Trophoblast cell (in vitro differentiated cells and primary cell): ENCODE results near the gene AVPI1.

Source experiments
- DNase-seq, 2 donors: peaks; one replicate each; pipeline ENCODE4 v3.0.0-alpha.2; 2016
- H2AFZ ChIP-seq: 2 replicates; pipeline ENCODE4 v1.6.1; 2013; ENCODE audit warnings: low read length, moderate library complexity, mild to moderate bottlenecking; ENCODE audit not compliant: insufficient read depth, poor library complexity
- H2AK5ac ChIP-seq: 2 replicates; pipeline ENCODE4 v1.6.1; 2013; ENCODE audit warnings: mild to moderate bottlenecking, low read length
- H2BK120ac ChIP-seq: 2 replicates; pipeline ENCODE4 v1.6.1; 2013; ENCODE audit warnings: low read length, mild to moderate bottlenecking, moderate library complexity; ENCODE audit not compliant: insufficient read depth, poor library complexity
- H2BK12ac ChIP-seq: 2 replicates; pipeline ENCODE4 v1.6.1; 2013; ENCODE audit warnings: mild to moderate bottlenecking, low read length, moderate library complexity
- H2BK5ac ChIP-seq: 2 replicates; pipeline ENCODE4 v1.6.1; 2013; ENCODE audit warnings: low read length, low read depth, moderate library complexity, mild to moderate bottlenecking; ENCODE audit not compliant: poor library complexity
- H3K14ac ChIP-seq: 2 replicates; pipeline ENCODE4 v1.6.1; 2013; ENCODE audit warnings: mild to moderate bottlenecking, low read length
- H3K18ac ChIP-seq: 2 replicates; pipeline ENCODE4 v1.6.1; 2013; ENCODE audit warnings: mild to moderate bottlenecking, low read length
- H3K23ac ChIP-seq: 2 replicates; pipeline ENCODE4 v1.6.1; 2013; ENCODE audit warnings: low read length
- H3K27ac ChIP-seq: 2 replicates; pipeline ENCODE4 v1.5.1; 2013; ENCODE audit warnings: low read depth, mild to moderate bottlenecking, inconsistent platforms, low read length, moderate library complexity
- H3K27me3 ChIP-seq: 2 replicates; pipeline ENCODE4 v1.6.1; 2013; ENCODE audit warnings: inconsistent platforms, mild to moderate bottlenecking, low read length, moderate library complexity; ENCODE audit not compliant: insufficient read depth
- H3K36me3 ChIP-seq, 2 experiments: 1 replicate in 1 of 2; 2 replicates in 1 of 2; pipeline ENCODE4 v1.6.1; 2013; ENCODE audit warnings: low read length in 2 of 2, mild to moderate bottlenecking in 2 of 2, moderate library complexity in 1 of 2; ENCODE audit not compliant: insufficient read depth in 2 of 2, control insufficient read depth in 1 of 2
- H3K4ac ChIP-seq: 2 replicates; pipeline ENCODE4 v1.6.1; 2013; ENCODE audit warnings: low read depth, mild to moderate bottlenecking, low read length, moderate library complexity
- H3K4me1 ChIP-seq, 2 experiments: 1 replicate in 1 of 2; 2 replicates in 1 of 2; pipeline ENCODE4 v1.6.1; 2013; ENCODE audit warnings: low read length in 2 of 2, mild to moderate bottlenecking in 2 of 2, moderate library complexity in 1 of 2; ENCODE audit not compliant: insufficient read depth in 2 of 2, control insufficient read depth in 1 of 2
- H3K4me2 ChIP-seq: 2 replicates; pipeline ENCODE4 v1.6.1; 2013; ENCODE audit warnings: inconsistent platforms, mild to moderate bottlenecking, low read length, moderate library complexity
- H3K4me3 ChIP-seq: 2 replicates; pipeline ENCODE4 v1.5.1; 2013; ENCODE audit warnings: mild to moderate bottlenecking, low read depth, low read length, inconsistent platforms
- H3K79me1 ChIP-seq: one replicate; pipeline ENCODE4 v1.6.1; 2013; ENCODE audit warnings: low read length
- H3K79me2 ChIP-seq: 2 replicates; pipeline ENCODE4 v1.6.1; 2013; ENCODE audit warnings: low read length, mild to moderate bottlenecking; ENCODE audit not compliant: control insufficient read depth, insufficient read depth, poor library complexity
- H3K9ac ChIP-seq: 2 replicates; pipeline ENCODE4 v1.6.1; 2013; ENCODE audit warnings: mild to moderate bottlenecking, low read length
- H3K9me3 ChIP-seq: 2 replicates; pipeline ENCODE4 v1.6.1; 2013; ENCODE audit warnings: low read depth, mild to moderate bottlenecking, control low read depth, inconsistent platforms, low read length; ENCODE audit not compliant: insufficient read depth
- H4K12ac ChIP-seq: 2 replicates; pipeline ENCODE4 v1.6.1; 2013; ENCODE audit warnings: low read depth, mild to moderate bottlenecking, low read length, moderate library complexity
- H4K8ac ChIP-seq: 2 replicates; pipeline ENCODE4 v1.6.1; 2013; ENCODE audit warnings: low read depth, mild to moderate bottlenecking, low read length, moderate library complexity
- H4K91ac ChIP-seq: one replicate; pipeline ENCODE4 v1.6.1; 2013; ENCODE audit warnings: low read depth, mild to moderate bottlenecking, low read length, moderate library complexity
- WGBS: extraction: QIAGEN DNeasy Blood & Tissue Kit; methylation state at CpG from one replicate; pipeline ENCODE4 v1.1.7; 2013; ENCODE audit warnings: missing lambda C conversion rate; ENCODE audit not compliant: insufficient read length, insufficient coverage; ENCODE audit errors: extremely low coverage; 5-methylcytosine and 5-hydroxymethylcytosine counted together

Gene AVPI1

DNA sequence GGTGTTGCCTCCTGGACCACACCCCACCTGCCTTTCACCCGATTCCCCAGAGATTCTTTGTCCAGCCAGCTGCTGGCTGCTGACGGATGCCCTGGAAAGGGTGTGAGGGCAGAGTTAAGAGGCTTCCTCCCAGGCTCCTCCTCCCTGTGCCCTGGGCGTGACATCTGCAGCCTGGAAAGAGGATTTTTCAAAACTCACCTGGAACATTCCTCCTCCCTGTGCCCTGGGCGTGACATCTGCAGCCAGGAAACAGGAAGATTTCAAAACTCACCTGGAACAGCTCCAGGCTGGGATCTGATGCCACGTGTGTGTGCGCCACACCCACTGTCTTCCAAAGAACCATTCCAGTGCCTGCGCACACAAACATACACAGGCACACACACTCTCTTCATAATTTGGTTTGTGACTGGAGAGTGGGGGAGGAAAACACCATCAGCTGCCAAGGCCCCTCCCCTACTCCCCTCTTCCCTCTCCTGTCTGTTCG lies 31.7 kb upstream of the AVPI1 start:
- H3K36me3 ChIP-seq, result peaks cover 10 to 14% of the 10 kb centered on the region in 2 experiments
- WGBS, result no CpG with 5 or more reads among the region's 8 CpGs

GRCh38 chr10:97718178-97718577 lies 31.1 kb upstream of the AVPI1 start:
- no peak overlapping the region for H3K18ac ChIP-seq
- H3K4me3 ChIP-seq, result no peak overlapping the region
- H3K27me3 ChIP-seq, result no peaks in the 10 kb centered on the region
- H2AFZ ChIP-seq, result no peak overlapping the region
- no peak overlapping the region for H3K14ac ChIP-seq
- no peak overlapping the region for H3K9ac ChIP-seq
- peaks cover 10 to 14% of the 10 kb centered on the region in 2 experiments for H3K36me3 ChIP-seq
- peaks cover 11% of the 10 kb centered on the region for H3K79me1 ChIP-seq
- H3K23ac ChIP-seq, result no peak overlapping the region
- H2AK5ac ChIP-seq, result no peak overlapping the region
- H3K4me2 ChIP-seq, result no peak overlapping the region
- H2BK12ac ChIP-seq, result no peak overlapping the region
- no peak overlapping the region for H4K12ac ChIP-seq
- peaks cover 10% of the 10 kb centered on the region for H3K79me2 ChIP-seq
- H2BK5ac ChIP-seq, result no peak overlapping the region
- H3K4me1 ChIP-seq, result peaks cover 7 to 24% of the 10 kb centered on the region in 2 experiments
- H4K91ac ChIP-seq, result no peak overlapping the region
- no peak overlapping the region for H3K4ac ChIP-seq
- no peaks in the 10 kb centered on the region for H3K9me3 ChIP-seq
- H4K8ac ChIP-seq, result no peak overlapping the region
- DNase-seq, result peak; percentile 46 to 66
- H2BK120ac ChIP-seq, result no peak overlapping the region
- WGBS, result no CpG with 5 or more reads among the region's 6 CpGs
- no peak overlapping the region for H3K27ac ChIP-seq

More for the DNA sequence above, 31.7 kb upstream of the AVPI1 start:
- Histone ChIP-seq H2BK120ac (no peak overlapping the region), H3K4me2 (no peak overlapping the region), H3K4me3 (peak overlapping the region; percentile 16), H3K23ac (no peak overlapping the region), H3K27ac (no peak overlapping the region), H2AFZ (no peak overlapping the region), H3K14ac (no peak overlapping the region), H2BK12ac (no peak overlapping the region), H3K9ac (no peak overlapping the region), H4K8ac (no peak overlapping the region), H3K9me3 (no peaks in the 10 kb centered on the region), H2BK5ac (no peak overlapping the region), H3K79me2 (peaks cover 8% of the 10 kb centered on the region), H3K27me3 (no peaks in the 10 kb centered on the region), H4K12ac (no peak overlapping the region), H3K4me1 (peaks cover 6 to 22% of the 10 kb centered on the region in 2 experiments), H3K79me1 (peaks cover 9% of the 10 kb centered on the region), H4K91ac (no peak overlapping the region), H3K4ac (no peak overlapping the region), H3K18ac (no peak overlapping the region), H2AK5ac (no peak overlapping the region)
- peak; percentile 98 to 100 for DNase-seq

- no peak overlapping the region for H2BK120ac ChIP-seq
- WGBS, result no CpG with 5 or more reads among the region's 7 CpGs
- peaks cover 12% of the 10 kb centered on the region for H3K79me2 ChIP-seq
- no peak overlapping the region for H3K4me2 ChIP-seq
- no peak overlapping the region for H3K4ac ChIP-seq
- peaks cover 10 to 14% of the 10 kb centered on the region in 2 experiments for H3K36me3 ChIP-seq
- H3K9me3 ChIP-seq, result no peaks in the 10 kb centered on the region
- no peak overlapping the region for H3K4me3 ChIP-seq
- peaks cover 11 to 27% of the 10 kb centered on the region in 2 experiments for H3K4me1 ChIP-seq
- H4K91ac ChIP-seq, result no peak overlapping the region
- H3K14ac ChIP-seq, result no peak overlapping the region
- H2AFZ ChIP-seq, result no peak overlapping the region
- H2BK12ac ChIP-seq, result no peak overlapping the region
- H4K8ac ChIP-seq, result no peak overlapping the region
- no peaks in the 10 kb centered on the region for H3K27me3 ChIP-seq
- no peak overlapping the region for H3K9ac ChIP-seq
- no peak overlapping the region for H3K23ac ChIP-seq
- no peak overlapping the region for H2BK5ac ChIP-seq
- peak in 1 of 2 donors; percentile 45 for DNase-seq
- no peak overlapping the region for H3K27ac ChIP-seq
- no peak overlapping the region for H4K12ac ChIP-seq
- H3K79me1 ChIP-seq, result peaks cover 14% of the 10 kb centered on the region
- H3K18ac ChIP-seq, result no peak overlapping the region
- no peak overlapping the region for H2AK5ac ChIP-seq
Observed at GRCh38 chr10:97717627-97718026, 30.6 kb upstream of the AVPI1 start.

- H3K27me3 ChIP-seq, result no peaks in the 10 kb centered on the region
- H4K12ac ChIP-seq, result no peak overlapping the region
- H3K4ac ChIP-seq, result peak overlapping the region; percentile 15
- H3K9ac ChIP-seq, result peak overlapping the region; percentile 41
- H3K79me1 ChIP-seq, result peaks cover 14% of the 10 kb centered on the region
- H2BK12ac ChIP-seq, result peak overlapping the region; percentile 42
- H3K27ac ChIP-seq, result no peak overlapping the region
- H2AFZ ChIP-seq, result peak overlapping the region; percentile 37
- peak overlapping the region; percentile 61 for H3K18ac ChIP-seq
- peaks cover 10 to 14% of the 10 kb centered on the region in 2 experiments for H3K36me3 ChIP-seq
- no peak for DNase-seq
- no peak overlapping the region for H2BK5ac ChIP-seq
- no peak overlapping the region for H3K14ac ChIP-seq
- no CpG with 5 or more reads among the region's 8 CpGs for WGBS
- H3K9me3 ChIP-seq, result no peaks in the 10 kb centered on the region
- peak overlapping the region; percentile 63 for H4K91ac ChIP-seq
- no peak overlapping the region for H2AK5ac ChIP-seq
- peak overlapping the region; percentile 90 for H4K8ac ChIP-seq
- peak overlapping the region; percentile 93 for H3K4me3 ChIP-seq
- no peak overlapping the region for H3K23ac ChIP-seq
- H3K4me2 ChIP-seq, result peak overlapping the region; percentile 98
- peaks cover 12% of the 10 kb centered on the region for H3K79me2 ChIP-seq
- H2BK120ac ChIP-seq, result no peak overlapping the region
- H3K4me1 ChIP-seq, result peaks cover 11 to 27% of the 10 kb centered on the region in 2 experiments
Observed at GRCh38 chr10:97715259-97715874, 28.3 kb upstream of the AVPI1 start.
